HepG2 (cell line): ENCODE results near the gene NEURL1B. TPM values are rescaled to one million over a fixed set of nuclear protein-coding genes. Genes with fewer than 3 reads are reported as not detected.

Experiments used
- ATAC-seq: fragments of 200-7000 bp; cut with Tn5 transposase; 3 replicates; pipeline ENCODE4 v1.9.1; 2020; ENCODE audit warnings: mild to moderate bottlenecking, moderate library complexity
- BruUV-seq: library from RNA; stranded (reverse); fragments of 400-500 nt; replicated peaks from 2 replicates; lab custom pipeline; 2021; lab: Mats Ljungman, UMichigan
- CTCF ChIA-PET: fragments of 300-600 bp; formaldehyde crosslinking; extraction: SDS; loops from one replicate; lab custom pipeline; 2021; ENCODE audit warnings: low total read pairs, inconsistent platforms, low intra/inter-chr PET ratio; lab: Yijun Ruan, JAX
- POLR2A ChIA-PET: fragments of 350-600 bp; sonication (Branson Sonifier 250); formaldehyde crosslinking; loops from one replicate; lab custom pipeline; 2020; ENCODE audit warnings: antibody characterized with exemption, inconsistent platforms; lab: Yijun Ruan, JAX
- DNase-seq: peaks from one replicate; pipeline ENCODE4 v3.0.0-alpha.2; 2015; ENCODE audit warnings: low spot score
- FAIRE-seq: peaks from 3 replicates; lab custom pipeline; 2011; peaks lifted over from hg19 to GRCh38; lab: Jason Lieb, UNC
- H2AFZ ChIP-seq: one replicate; pipeline ENCODE4 v1.6.1; 2011; ENCODE audit warnings: low read length, inconsistent platforms
- H3K27ac ChIP-seq: fragments of 300-600 bp; 3 replicates; pipeline ENCODE4 v1.8.0; 2011; ENCODE audit warnings: mixed run types, mild to moderate bottlenecking, mixed read lengths, low read length, inconsistent platforms; ENCODE audit not compliant: insufficient read depth; ENCODE audit errors: extremely low read length
- H3K27me3 ChIP-seq, 2 experiments: fragments of 200-600 bp in 1 of 2; 2 replicates in 1 of 2; 3 replicates in 1 of 2; pipeline versions ENCODE4 v1.6.0 to v1.8.0; 2011; ENCODE audit warnings: low read length in 2 of 2, mild to moderate bottlenecking in 2 of 2, moderate library complexity in 2 of 2, inconsistent platforms in 1 of 2; ENCODE audit not compliant: insufficient read depth in 2 of 2, control insufficient read depth in 1 of 2
- H3K36me3 ChIP-seq, 2 experiments: fragments of 200-600 bp in 1 of 2; replicated peaks in 1 of 2; 2 replicates in 1 of 2; 3 replicates in 1 of 2; pipeline versions ENCODE4 v1.5.1 to v1.8.0; 2011; ENCODE audit warnings: low read length in 2 of 2, inconsistent platforms in 1 of 2; ENCODE audit not compliant: insufficient read depth in 2 of 2, control insufficient read depth in 1 of 2
- H3K4me1 ChIP-seq: 2 replicates; pipeline ENCODE4 v1.5.1; 2012; ENCODE audit warnings: low read length, inconsistent platforms; ENCODE audit not compliant: insufficient read depth
- H3K4me2 ChIP-seq: 2 replicates; pipeline ENCODE4 v1.6.0; 2011; ENCODE audit warnings: low read depth, low read length, inconsistent platforms
- H3K4me3 ChIP-seq, 3 experiments: fragments of 200-600 bp in 1 of 3; sonication (generic), shearing (Covaris generic) in 1 of 3; replicated peaks in 1 of 3; 2 replicates each; pipeline ENCODE4 v1.5.1; 2011 to 2016; ENCODE audit warnings: low read length in 3 of 3, inconsistent platforms in 2 of 3, low read depth in 2 of 3, mild to moderate bottlenecking in 2 of 3, control low read depth in 1 of 3, mixed read lengths in 1 of 3; ENCODE audit not compliant: insufficient read depth in 1 of 3
- H3K79me2 ChIP-seq: one replicate; pipeline ENCODE4 v1.6.1; 2011; ENCODE audit warnings: low read length, inconsistent platforms; ENCODE audit not compliant: insufficient read depth
- H3K9ac ChIP-seq: 2 replicates; pipeline ENCODE4 v1.6.0; 2011; ENCODE audit warnings: mild to moderate bottlenecking, low read depth, low read length, inconsistent platforms; ENCODE audit not compliant: insufficient read depth
- H3K9me3 ChIP-seq: 2 replicates; pipeline ENCODE4 v1.5.1; 2012; ENCODE audit warnings: mild to moderate bottlenecking, low read length
- H4K20me1 ChIP-seq: 2 replicates; pipeline ENCODE4 v1.6.0; 2011; ENCODE audit warnings: inconsistent platforms, mild to moderate bottlenecking, low read length, moderate library complexity; ENCODE audit not compliant: insufficient read depth
- ERF ChIP-seq: IDR thresholded peaks from 2 replicates; pipeline ENCODE4 v1.6.1; 2018; ENCODE audit warnings: missing biosample characterization, missing genetic modification reagents
- GTF3A ChIP-seq: sonication (generic); formaldehyde crosslinking; conservative IDR thresholded peaks from 2 replicates; pipeline ENCODE4 v1.4.0; 2020; ENCODE audit warnings: mild to moderate bottlenecking, missing genetic modification reagents
- HDAC1 ChIP-seq: sonication (generic); formaldehyde crosslinking; IDR thresholded peaks from 2 replicates; pipeline ENCODE4 v1.5.1; 2020; ENCODE audit warnings: mild to moderate bottlenecking, missing genetic modification reagents
- NAIF1 ChIP-seq: sonication (generic); formaldehyde crosslinking; IDR thresholded peaks from 2 replicates; pipeline ENCODE4 v1.5.0; 2020; ENCODE audit warnings: mild to moderate bottlenecking, missing genetic modification reagents, borderline replicate concordance
- POLR2G ChIP-seq: fragments of 200-400 bp; formaldehyde crosslinking; IDR thresholded peaks from 2 replicates; pipeline ENCODE4 v1.6.1; 2018; ENCODE audit warnings: mild to moderate bottlenecking, low read depth, low read length, moderate library complexity
- REPIN1 ChIP-seq: sonication (generic); formaldehyde crosslinking; IDR thresholded peaks from 2 replicates; pipeline ENCODE4 v1.8.0; 2022; ENCODE audit warnings: missing genetic modification reagents, low read depth, mild to moderate bottlenecking, borderline replicate concordance
- SOX5 ChIP-seq: IDR thresholded peaks from 2 replicates; pipeline ENCODE4 v1.6.1; 2016; ENCODE audit warnings: borderline replicate concordance
- SP140L ChIP-seq: sonication (generic); formaldehyde crosslinking; IDR thresholded peaks from 2 replicates; pipeline ENCODE4 v1.4.0; 2020; ENCODE audit warnings: missing genetic modification reagents, borderline replicate concordance
- ZBTB21 ChIP-seq: sonication (generic); formaldehyde crosslinking; IDR thresholded peaks from 2 replicates; pipeline ENCODE4 v1.4.0; 2020; ENCODE audit warnings: missing genetic modification reagents
- ZNF260 ChIP-seq: sonication (generic); formaldehyde crosslinking; IDR thresholded peaks from 2 replicates; pipeline ENCODE4 v1.4.0; 2020; ENCODE audit warnings: missing genetic modification reagents, low read depth, mild to moderate bottlenecking, borderline replicate concordance
- ZNF331 ChIP-seq: sonication (generic); formaldehyde crosslinking; IDR thresholded peaks from 2 replicates; pipeline ENCODE4 v1.4.0; 2020; ENCODE audit warnings: missing genetic modification reagents
- ZNF678 ChIP-seq: sonication (generic); formaldehyde crosslinking; IDR thresholded peaks from 2 replicates; pipeline ENCODE4 v1.4.0; 2020; ENCODE audit warnings: mild to moderate bottlenecking, missing genetic modification reagents
- ZNF709 ChIP-seq: sonication (generic); formaldehyde crosslinking; IDR thresholded peaks from 2 replicates; pipeline ENCODE4 v1.5.0; 2020; ENCODE audit warnings: mild to moderate bottlenecking, missing genetic modification reagents
- ZSCAN12 ChIP-seq: sonication (generic); formaldehyde crosslinking; IDR thresholded peaks from 2 replicates; pipeline ENCODE4 v1.9.0; 2021; ENCODE audit warnings: mild to moderate bottlenecking, missing genetic modification reagents
- ZSCAN25 ChIP-seq: sonication (generic); formaldehyde crosslinking; IDR thresholded peaks from 2 replicates; pipeline ENCODE4 v1.8.0; 2022; ENCODE audit warnings: mild to moderate bottlenecking, missing genetic modification reagents
- WGBS: methylation state at CpG from one replicate; pipeline ENCODE4 v1.1.6; 2017; ENCODE audit warnings: low lambda C conversion rate; 5-methylcytosine and 5-hydroxymethylcytosine counted together
- in situ Hi-C: cut with HindIII; loops from 2 replicates; pipeline ENCODE4 v1.10.0; 2017; ENCODE audit warnings: low pct_unique_long_range_greater_than_20kb; ENCODE audit not compliant: extremely low pct_ligation_motif_present
- intact Hi-C: fragments of 100-400 bp; cut with micrococcal nuclease; formaldehyde crosslinking; loops from one replicate; pipeline ENCODE4 v1.10.0; 2022; ENCODE audit not compliant: unreplicated experiment
- polyA plus RNA-seq, 8 experiments: library from polyadenylated mRNA; depleted of rRNA in 3 of 8; stranded (reverse) in 7 of 8; unstranded in 1 of 8; fragments of >200 nt; fragmentation: Illumina TruSeq in 4 of 8; extraction: Trizol in 4 of 8; gene quantifications; 2 replicates each; pipeline versions ENCODE4 v1.2.1 to v1.2.3, GENCODE V29; 2011 to 2016; ENCODE audit warnings: low read depth in 4 of 8, missing spikeins in 1 of 8, mixed read lengths in 1 of 8; ENCODE audit not compliant: insufficient read depth in 1 of 8
- total RNA-seq, 5 experiments: library from RNA; depleted of rRNA; stranded (reverse); fragments of >200 nt; fragmentation: Illumina TruSeq; extraction: Trizol; gene quantifications; 2 replicates each; pipeline ENCODE4 v1.2.3, GENCODE V29; 2016; ENCODE audit warnings: low read depth in 1 of 5
- TF ChIP-seq, protein P1 (sequence below): sonication (generic); formaldehyde crosslinking; IDR thresholded peaks from 2 replicates; pipeline ENCODE4 v1.5.0; 2020; ENCODE audit warnings: missing genetic modification reagents, mild to moderate bottlenecking, borderline replicate concordance
- TF ChIP-seq, protein P2 (sequence below): sonication (generic); formaldehyde crosslinking; IDR thresholded peaks from 2 replicates; pipeline ENCODE4 v1.4.0; 2020; ENCODE audit warnings: missing genetic modification reagents
- TF ChIP-seq, protein P3 (sequence below): sonication (generic); formaldehyde crosslinking; IDR thresholded peaks from 2 replicates; pipeline ENCODE4 v1.8.1; 2023; ENCODE audit warnings: mild to moderate bottlenecking, moderate library complexity, missing genetic modification reagents
- TF ChIP-seq, protein P4 (sequence below): sonication (generic); formaldehyde crosslinking; IDR thresholded peaks from 2 replicates; pipeline ENCODE4 v1.5.0; 2020; ENCODE audit warnings: missing genetic modification reagents, mild to moderate bottlenecking, borderline replicate concordance

The NEURL1B gene
- total and polyA plus RNA-seq, 2 of the 13 experiments (the other 11 are each of a cell fraction or from before 2014, with no cell fraction given): 0.09 to 0.13 TPM

DNA sequence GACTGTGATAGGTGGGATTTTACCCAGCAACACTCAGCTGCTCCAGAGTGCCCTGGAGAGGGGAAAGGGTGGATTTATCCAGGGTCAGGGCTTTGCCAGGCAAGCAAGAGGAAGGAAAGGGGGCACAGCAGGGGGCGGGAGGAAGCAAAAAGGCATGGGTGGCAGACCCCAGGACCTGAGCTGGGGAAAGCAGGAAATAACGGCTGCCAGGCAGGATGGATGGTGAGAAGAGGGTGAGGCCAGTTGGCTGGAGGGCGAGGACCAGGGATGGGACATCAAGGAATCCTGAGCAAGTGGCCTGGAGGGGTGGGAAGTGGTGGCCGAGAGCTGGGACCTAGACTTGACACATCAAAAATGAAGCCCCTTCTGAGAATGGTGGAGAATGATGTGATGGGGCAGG, 65.7 kb downstream of the NEURL1B start:
- in situ Hi-C loops: loop anchor here (10.0 to 25.0 kb wide), 2 partner anchors 431 to 498 kb away; partner anchors contain the start of gene BNIP1
- Histone ChIP-seq H3K27ac (no peak overlapping the region), H3K79me2 (no peaks in the 10 kb centered on the region), H3K9ac (no peak overlapping the region), H3K9me3 (no peaks in the 10 kb centered on the region), H3K4me3 (no peak overlapping the region), H3K4me1 (peaks cover 20% of the 10 kb centered on the region), H3K27me3 (peaks cover 4 to 29% of the 10 kb centered on the region in 2 experiments; a peak in 4 of 5 replicates), H3K4me2 (no peak overlapping the region), H3K36me3 (no peaks in the 10 kb centered on the region), H2AFZ (no peak overlapping the region), H4K20me1 (no peaks in the 10 kb centered on the region)
- ChIA-PET CTCF (interaction anchor here (1.6 kb wide), 1 partner anchor 226 kb away, joined by 6 read pairs; no protein-coding TSS in a partner anchor), POLR2A (interaction anchor here (1.1 to 1.2 kb wide), 2 partner anchors 71 to 625 kb away, joined by 3 to 4 read pairs; no protein-coding TSS in a partner anchor)
- TF ChIP-seq, protein P1, sequence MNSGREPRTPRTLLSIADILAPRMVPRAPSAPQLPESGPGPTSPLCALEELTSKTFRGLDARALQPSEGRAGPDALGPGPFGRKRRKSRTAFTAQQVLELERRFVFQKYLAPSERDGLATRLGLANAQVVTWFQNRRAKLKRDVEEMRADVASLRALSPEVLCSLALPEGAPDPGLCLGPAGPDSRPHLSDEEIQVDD: no peak
- TF ChIP-seq NAIF1 (no peak), ZBTB21 (CRISPR knock-in tag) (no peak), ZNF260 (no peak), REPIN1 (no peak), ZNF678 (CRISPR knock-in tag) (no peak), SOX5 (CRISPR knock-in tag) (no peak), ERF (CRISPR knock-in tag) (no peak), HDAC1 (CRISPR knock-in tag) (no peak), ZSCAN25 (no peak), ZNF709 (CRISPR knock-in tag) (no peak), GTF3A (CRISPR knock-in tag) (no peak), ZSCAN12 (CRISPR knock-in tag) (no peak), SP140L (no peak), ZNF331 (CRISPR knock-in tag) (no peak), POLR2G (no peak)
- TF ChIP-seq, protein P2, sequence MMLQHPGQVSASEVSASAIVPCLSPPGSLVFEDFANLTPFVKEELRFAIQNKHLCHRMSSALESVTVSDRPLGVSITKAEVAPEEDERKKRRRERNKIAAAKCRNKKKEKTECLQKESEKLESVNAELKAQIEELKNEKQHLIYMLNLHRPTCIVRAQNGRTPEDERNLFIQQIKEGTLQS (CRISPR knock-in tag): no peak
- TF ChIP-seq, protein P3, sequence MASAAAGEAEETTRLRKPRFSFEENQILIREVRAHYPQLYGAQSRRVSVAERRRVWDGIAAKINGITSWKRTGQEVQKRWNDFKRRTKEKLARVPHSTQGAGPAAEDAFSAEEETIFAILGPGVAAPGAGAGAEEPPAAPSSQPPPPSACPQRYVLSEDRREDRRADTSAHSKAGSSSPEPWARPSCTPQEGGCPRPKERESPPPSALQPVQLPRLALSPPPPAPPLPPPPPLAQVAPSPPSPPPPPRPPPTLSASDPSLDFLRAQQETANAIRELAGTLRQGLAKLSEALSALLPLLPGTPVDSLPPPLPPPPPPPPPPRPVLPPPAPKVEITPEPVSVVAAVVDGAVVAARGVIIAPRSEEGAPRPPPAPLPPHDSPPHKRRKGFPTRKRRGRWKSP (CRISPR knock-in tag): no peak
- TF ChIP-seq, protein P4, sequence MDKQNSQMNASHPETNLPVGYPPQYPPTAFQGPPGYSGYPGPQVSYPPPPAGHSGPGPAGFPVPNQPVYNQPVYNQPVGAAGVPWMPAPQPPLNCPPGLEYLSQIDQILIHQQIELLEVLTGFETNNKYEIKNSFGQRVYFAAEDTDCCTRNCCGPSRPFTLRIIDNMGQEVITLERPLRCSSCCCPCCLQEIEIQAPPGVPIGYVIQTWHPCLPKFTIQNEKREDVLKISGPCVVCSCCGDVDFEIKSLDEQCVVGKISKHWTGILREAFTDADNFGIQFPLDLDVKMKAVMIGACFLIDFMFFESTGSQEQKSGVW (CRISPR knock-in tag): no peak
- FAIRE-seq (no peak), ATAC-seq (peak; percentile 12; the same call in 2 of the 3 replicates), DNase-seq (no peak)
- BruUV-seq: no TSS peak
- WGBS: 2% methylated on average over 4 of the region's 4 CpGs
- intact Hi-C loops: no loop called here
